Measurements from ENCODE around the gene KLHL26. TPM values are rescaled to one million over a fixed set of nuclear protein-coding genes. Genes with fewer than 3 reads are reported as not detected.

Gene KLHL26
- total RNA-seq, 4 donors from 2014 or later, result 9.9 to 16.0 (median 10.9) TPM

DNA sequence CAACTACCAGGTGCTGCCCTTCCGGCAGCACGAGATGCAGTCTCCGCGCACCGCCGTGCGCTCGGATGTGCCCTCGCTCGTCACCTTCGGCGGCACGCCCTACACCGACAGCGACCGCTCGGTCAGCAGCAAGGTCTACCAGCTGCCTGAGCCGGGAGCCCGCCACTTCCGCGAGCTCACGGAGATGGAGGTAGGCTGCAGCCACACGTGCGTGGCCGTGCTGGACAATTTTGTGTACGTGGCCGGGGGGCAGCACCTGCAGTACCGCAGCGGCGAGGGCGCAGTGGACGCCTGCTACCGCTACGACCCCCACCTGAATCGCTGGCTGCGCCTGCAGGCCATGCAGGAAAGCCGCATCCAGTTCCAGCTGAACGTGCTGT is 31.4 kb downstream of the KLHL26 start:
- H3K4me3 ChIP-seq, result no peak overlapping the region
- H3K4me1 ChIP-seq, result no peaks in the 10 kb centered on the region
- H3K9me3 ChIP-seq, result no peaks in the 10 kb centered on the region
- H3K27ac ChIP-seq, result no peak overlapping the region
- peaks cover 0 to 33% (median 0%) of the 10 kb centered on the region in 3 donors for H3K36me3 ChIP-seq
- H3K27me3 ChIP-seq, result no peaks in the 10 kb centered on the region
- TF ChIP-seq, protein P1, sequence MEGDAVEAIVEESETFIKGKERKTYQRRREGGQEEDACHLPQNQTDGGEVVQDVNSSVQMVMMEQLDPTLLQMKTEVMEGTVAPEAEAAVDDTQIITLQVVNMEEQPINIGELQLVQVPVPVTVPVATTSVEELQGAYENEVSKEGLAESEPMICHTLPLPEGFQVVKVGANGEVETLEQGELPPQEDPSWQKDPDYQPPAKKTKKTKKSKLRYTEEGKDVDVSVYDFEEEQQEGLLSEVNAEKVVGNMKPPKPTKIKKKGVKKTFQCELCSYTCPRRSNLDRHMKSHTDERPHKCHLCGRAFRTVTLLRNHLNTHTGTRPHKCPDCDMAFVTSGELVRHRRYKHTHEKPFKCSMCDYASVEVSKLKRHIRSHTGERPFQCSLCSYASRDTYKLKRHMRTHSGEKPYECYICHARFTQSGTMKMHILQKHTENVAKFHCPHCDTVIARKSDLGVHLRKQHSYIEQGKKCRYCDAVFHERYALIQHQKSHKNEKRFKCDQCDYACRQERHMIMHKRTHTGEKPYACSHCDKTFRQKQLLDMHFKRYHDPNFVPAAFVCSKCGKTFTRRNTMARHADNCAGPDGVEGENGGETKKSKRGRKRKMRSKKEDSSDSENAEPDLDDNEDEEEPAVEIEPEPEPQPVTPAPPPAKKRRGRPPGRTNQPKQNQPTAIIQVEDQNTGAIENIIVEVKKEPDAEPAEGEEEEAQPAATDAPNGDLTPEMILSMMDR (IDR thresholded peaks at IDR 0.05), result no peak
- TF ChIP-seq POLR2A (IDR thresholded peaks at IDR 0.05), result no peak
- DNase-seq, result no peak

DNA sequence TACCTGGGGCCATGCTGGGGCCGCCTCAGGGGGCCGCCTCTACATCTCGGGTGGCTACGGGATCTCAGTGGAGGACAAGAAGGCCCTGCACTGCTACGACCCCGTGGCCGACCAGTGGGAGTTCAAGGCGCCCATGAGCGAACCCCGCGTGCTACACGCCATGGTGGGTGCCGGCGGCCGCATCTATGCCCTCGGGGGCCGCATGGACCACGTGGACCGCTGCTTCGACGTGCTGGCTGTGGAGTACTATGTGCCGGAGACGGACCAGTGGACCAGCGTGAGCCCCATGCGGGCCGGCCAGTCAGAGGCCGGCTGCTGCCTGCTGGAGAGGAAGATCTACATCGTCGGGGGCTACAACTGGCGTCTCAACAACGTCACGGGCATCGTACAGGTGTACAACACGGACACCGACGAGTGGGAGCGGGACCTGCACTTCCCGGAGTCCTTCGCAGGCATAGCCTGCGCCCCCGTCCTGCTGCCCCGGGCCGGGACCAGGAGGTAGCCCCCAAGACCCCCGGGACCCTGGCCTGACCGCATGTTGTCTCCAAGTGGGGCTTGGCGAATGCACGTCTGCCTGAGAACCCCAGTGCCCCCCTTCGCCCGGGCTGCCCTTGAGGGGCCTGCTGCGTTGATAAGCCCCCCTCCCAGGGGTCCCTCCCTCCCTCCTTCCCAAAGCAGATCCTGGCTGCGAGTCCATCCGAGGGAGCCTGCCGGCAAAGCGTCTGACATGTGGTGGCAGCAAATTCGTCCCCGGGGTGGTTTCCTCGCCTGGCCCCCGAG is 32.1 kb downstream of the KLHL26 start:
- DNase-seq, result no peak
- H3K4me3 ChIP-seq, result no peak overlapping the region
- H3K27me3 ChIP-seq, result no peaks in the 10 kb centered on the region
- H3K9me3 ChIP-seq, result no peaks in the 10 kb centered on the region
- peaks cover 0 to 33% (median 0%) of the 10 kb centered on the region in 3 donors for H3K36me3 ChIP-seq
- no peak for TF ChIP-seq POLR2A (IDR thresholded peaks at IDR 0.05)
- TF ChIP-seq, protein P1 (IDR thresholded peaks at IDR 0.05), result no peak
- no peak overlapping the region for H3K27ac ChIP-seq
- no peaks in the 10 kb centered on the region for H3K4me1 ChIP-seq

DNA sequence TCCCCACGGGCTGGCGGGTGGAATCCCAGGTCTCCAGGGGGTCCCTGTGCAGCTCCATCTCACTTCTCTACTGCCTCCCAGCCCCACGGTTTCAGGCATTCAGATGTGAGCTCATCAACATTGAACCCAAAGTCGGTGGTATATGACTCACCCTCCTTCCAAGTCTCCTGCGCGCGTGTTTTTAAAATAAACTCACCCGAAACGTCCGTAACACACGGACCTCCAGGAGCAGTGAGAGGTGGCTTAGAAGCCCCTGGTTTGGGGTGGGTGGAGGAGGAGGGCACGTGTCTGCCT is 32.6 kb downstream of the KLHL26 start:
- no peaks in the 10 kb centered on the region for H3K9me3 ChIP-seq
- no peak overlapping the region for H3K4me3 ChIP-seq
- H3K4me1 ChIP-seq, result no peaks in the 10 kb centered on the region
- no peak overlapping the region for H3K27ac ChIP-seq
- H3K27me3 ChIP-seq, result no peaks in the 10 kb centered on the region
- no peak for DNase-seq
- peaks cover 0 to 28% (median 0%) of the 10 kb centered on the region in 3 donors for H3K36me3 ChIP-seq
- TF ChIP-seq, protein P1 (IDR thresholded peaks at IDR 0.05), result no peak
- TF ChIP-seq POLR2A (IDR thresholded peaks at IDR 0.05), result no peak

DNA sequence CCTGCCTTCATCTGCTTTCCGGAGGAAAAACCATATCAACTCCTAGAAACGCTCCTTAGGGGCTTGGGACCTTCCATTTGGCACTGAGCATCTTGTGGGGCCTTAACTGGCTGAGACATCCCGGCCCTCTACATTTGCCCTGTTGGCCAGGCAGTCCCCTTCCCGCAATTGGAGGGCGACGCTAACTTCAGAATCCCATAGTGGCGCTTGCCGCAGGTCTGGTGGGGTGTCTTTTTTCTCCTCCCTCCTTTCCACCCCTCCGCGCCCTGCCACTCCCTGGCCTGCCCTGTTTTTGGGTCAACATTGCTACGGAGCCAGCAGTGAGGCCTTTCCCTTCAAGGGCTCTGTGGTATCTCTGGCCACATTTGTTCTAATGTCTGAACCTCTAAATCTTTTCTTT is 33.1 kb downstream of the KLHL26 start:
- no peak for TF ChIP-seq POLR2A (IDR thresholded peaks at IDR 0.05)
- TF ChIP-seq, protein P1 (IDR thresholded peaks at IDR 0.05), result no peak
- Histone ChIP-seq H3K4me1 (no peaks in the 10 kb centered on the region), H3K27me3 (no peaks in the 10 kb centered on the region), H3K9me3 (no peaks in the 10 kb centered on the region), H3K4me3 (no peak overlapping the region), H3K27ac (no peak overlapping the region), H3K36me3 (peaks cover 0 to 25% (median 0%) of the 10 kb centered on the region in 3 donors)
- DNase-seq, result no peak

DNA sequence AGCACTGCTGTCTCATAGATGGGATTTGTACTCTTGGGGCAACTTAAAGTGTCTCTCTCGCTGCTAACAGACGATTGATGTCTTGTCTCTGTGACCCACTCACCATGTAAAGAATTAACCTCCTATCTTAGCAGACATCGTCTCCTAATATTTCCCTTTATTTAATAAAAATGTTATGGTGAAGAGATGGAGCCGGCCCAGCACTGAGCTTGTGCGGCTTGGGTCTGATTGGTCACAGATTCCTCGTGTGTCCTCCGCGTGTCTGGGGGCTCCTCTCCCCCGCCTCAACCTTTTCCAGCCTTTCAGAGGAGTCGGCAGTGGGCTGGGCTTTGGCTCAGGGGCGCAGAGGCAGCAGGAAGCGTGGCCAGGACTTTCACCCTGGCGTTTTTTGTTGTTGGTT is 33.5 kb downstream of the KLHL26 start:
- no peaks in the 10 kb centered on the region for H3K27me3 ChIP-seq
- TF ChIP-seq, protein P1 (IDR thresholded peaks at IDR 0.05), result no peak
- TF ChIP-seq POLR2A (IDR thresholded peaks at IDR 0.05), result no peak
- H3K36me3 ChIP-seq, result peaks cover 0 to 25% (median 0%) of the 10 kb centered on the region in 3 donors
- no peak for DNase-seq
- H3K4me1 ChIP-seq, result no peaks in the 10 kb centered on the region
- no peak overlapping the region for H3K4me3 ChIP-seq
- H3K9me3 ChIP-seq, result no peaks in the 10 kb centered on the region
- no peak overlapping the region for H3K27ac ChIP-seq
